C1 segment of cervical spinal cord (tissue), 14 donors: Measurements from ENCODE around the gene P2RY2.
"Not testable (repeated sequence)": the region's sequence is repeated elsewhere in the genome, so short reads cannot be mapped to it uniquely, and the experiment has no call there.

Source experiments
- DNase-seq, 14 donors: peaks; one replicate each; lab custom pipeline; 2025; lab: John Stamatoyannopoulos, UW

P2RY2 gene

GRCh38 chr11:73187854-73188253 is 30.2 kb upstream of the P2RY2 start:
- DNase-seq = no peak

- DNase-seq = no peak
These were observed 29.8 kb upstream of the P2RY2 start for GRCh38 chr11:73188301-73188700.

DNA sequence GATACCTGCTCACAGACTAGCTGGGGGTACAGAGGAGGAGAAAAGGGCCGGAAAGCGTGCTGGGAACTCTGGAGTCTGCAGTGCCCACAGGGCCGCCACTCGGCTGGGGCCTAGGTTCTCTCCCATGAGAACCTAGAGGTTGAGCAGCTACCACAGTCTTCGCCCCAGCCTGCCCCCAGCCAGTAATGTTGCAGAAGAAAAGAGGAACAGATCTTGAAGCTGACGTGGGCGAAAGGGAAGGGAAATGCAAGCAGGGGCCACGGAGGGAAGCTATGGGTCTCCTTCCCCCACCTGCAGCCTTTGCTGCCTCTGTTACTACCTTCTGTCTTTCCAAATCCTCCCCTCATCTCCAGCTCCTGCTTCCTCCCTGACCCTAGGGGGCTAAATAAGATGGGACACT is 28.8 kb upstream of the P2RY2 start:
- peak in 5 of 14 donors; percentile 13 to 39 (median 35) for DNase-seq

DNA sequence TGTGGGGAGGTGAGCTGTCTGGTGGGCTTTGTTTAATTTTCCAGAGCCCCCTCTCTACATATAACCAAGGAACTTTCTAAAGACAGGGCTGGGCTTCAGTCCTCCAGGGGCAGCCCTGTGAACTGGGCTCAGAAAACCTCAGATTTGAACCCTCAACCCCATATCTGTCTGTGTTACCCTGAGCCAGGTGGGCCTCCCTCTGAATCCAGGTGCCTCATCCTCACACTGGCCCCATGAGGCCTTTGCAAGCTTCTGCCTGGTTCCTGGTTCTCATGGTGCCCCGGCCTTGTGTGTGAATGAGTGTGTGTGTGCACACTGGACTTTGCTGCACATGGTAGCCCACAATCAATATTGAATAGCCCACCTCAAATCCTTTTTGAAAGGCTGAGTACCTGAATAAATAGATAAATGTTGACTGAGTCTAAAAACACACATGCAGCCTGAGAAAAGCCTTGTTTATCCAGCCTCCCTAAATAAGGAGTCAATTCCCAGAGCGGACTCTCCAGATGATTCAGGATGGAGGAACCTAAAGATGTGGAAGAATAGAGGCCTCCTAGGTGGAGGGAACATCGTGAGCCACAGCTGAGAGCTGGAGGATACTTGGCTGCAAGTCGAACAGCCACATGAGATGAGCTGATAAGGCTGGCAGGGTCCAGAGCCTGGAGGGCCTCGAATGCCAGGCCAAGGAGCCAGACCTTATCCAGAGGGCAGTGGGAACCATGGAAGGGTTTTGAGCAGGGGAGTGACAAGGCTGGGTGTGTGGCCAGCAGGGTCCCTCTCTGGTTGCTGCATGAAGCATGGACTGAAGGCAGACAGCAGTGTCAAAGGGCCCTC is 28.1 kb upstream of the P2RY2 start:
- no peak for DNase-seq

- DNase-seq = no peak
These were observed 27.6 kb upstream of the P2RY2 start for GRCh38 chr11:73190557-73190885.

DNA sequence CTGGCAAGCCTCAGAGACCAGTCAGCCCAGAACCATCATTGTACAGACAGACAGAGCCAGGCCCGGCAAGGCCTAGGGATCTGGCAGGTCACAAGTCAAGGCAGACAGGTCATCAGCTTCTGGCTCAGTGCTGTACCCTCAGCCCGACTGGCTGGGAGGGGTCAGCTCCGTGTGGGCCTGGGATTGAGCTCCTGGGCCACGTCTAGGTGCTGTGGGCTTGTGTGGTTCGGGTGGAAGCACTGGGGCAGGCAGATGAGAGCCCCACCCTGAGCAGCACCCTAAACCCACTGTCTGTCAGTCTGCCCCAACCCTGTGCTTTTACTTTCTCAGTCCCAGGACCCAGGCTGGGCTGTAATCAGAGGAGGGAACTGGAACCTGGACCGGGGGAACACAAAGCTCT is 26.9 kb upstream of the P2RY2 start:
- DNase-seq = no peak

- no peak for DNase-seq
These were observed 25.8 kb upstream of the P2RY2 start for GRCh38 chr11:73192272-73192671.

GRCh38 chr11:73193251-73194033 is 24.6 kb upstream of the P2RY2 start:
- no peak for DNase-seq

DNA sequence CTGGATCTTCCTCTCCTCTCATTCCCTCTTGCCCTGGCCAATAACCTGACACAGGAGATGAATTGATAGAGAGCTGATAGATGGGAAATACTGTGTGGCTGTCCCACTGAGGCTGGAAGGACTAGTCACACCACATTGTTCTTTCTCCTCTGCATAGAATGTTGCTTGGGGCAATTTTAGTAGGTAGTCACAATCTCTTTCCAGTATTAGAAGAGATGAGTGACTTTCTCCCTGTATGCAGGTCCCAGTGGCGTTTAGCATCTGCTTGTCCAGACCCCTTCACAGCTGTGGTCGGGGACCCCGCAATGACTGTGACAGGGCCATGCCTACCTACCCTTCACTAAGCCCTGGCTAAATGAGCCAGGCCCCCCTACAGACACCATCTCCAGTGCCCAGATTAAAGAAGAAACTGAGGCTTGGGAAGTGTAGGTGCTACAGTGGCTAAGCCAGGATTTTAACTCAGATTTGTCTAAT is 24.0 kb upstream of the P2RY2 start:
- no peak for DNase-seq

DNA sequence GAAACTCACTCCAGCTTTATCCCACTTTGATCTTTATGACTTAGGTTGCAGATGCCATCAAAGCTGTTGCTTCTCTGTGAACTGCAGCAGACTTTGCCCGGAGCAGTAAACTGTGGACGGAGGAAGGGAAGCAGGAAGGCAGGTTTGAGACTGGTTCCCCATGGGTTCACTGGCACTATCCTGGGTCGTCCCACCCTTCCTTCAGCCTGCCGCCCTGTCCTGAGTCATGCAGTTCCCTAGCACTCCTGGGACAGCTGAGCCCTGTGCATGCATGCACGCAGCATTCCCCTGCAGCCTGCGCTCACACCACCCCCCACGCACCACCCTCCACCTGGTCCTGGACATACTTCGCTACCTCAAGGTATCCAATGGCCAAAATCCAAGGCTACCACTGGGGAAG is 23.5 kb upstream of the P2RY2 start:
- no peak for DNase-seq

DNA sequence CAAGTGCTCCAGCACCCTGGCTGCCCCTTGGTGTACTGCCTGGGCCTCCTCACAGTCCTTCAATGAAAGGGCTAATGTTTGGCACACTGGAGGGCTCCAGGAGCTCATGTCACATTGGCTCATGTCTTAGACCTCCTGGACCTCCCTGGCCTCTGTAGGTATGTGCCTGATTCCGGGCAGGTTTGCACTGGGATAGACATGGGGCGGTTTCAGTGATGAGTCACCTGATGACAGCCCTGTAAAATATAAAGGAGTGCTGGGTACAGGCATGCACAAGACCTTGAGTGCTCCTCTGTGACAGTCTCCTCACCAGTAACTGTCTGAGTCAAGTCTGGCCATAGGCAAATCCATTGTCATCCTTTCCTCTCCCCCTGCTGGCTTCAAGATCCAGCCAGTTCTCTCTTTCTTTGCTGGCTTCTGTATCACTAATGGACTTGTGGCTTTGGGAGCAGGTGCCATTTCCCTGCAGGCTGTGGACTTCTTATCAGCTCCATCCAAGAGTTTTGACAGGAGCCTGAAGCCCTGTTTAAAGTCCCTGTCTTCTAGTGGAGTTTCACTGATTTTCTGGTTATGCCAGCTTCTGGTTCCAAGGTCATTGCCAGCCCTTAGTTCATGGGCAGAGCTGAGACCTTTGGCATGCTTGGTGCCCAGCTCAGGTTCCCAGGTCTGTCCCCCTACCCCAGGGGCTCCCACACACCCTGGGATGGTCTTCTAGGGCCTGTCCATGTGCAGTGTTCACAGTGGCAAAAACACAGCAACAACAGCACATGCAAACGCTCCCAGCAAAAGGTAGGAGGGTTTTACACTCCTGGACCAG is 22.7 kb upstream of the P2RY2 start:
- DNase-seq = no peak

GRCh38 chr11:73196576-73196975 is 21.5 kb upstream of the P2RY2 start:
- DNase-seq = no peak

DNA sequence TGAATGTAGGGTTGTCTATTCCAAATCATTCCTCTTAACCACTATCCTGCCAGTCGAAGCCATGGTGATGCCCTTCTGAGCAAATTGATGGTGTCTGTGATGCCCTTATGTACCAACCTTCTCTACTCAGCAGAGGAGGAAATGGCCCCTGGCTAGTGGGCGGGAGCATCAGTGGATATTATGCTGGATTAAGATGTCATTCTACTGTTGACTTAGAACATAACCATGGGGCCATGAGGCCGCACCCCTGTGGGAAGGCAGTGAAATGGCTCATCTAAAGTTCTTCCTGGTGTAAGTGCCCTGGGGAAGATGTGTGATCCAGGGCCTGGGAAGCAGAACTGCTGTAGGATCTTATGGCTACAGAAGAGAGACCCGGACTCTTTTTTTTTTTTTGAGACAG is 20.7 kb upstream of the P2RY2 start:
- DNase-seq = no peak

DNA sequence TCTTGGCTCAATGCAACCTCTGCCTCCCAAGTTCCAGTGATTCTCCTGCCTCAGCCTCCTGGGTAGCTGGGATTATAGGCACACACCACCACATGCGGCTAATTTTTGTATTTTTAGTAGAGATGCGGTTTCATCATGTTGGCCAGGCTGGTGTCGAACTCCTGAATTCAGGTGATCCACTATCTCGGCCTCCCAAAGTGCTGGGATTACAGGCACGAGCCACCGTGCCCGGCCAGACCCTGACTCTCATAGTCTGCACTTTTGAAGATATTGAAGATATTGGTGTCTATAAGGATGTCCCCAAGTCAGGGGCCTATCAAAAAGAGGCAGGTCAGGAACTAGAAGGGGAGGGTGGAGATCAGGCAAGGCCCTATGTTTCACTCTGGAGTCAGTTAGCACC is 20.3 kb upstream of the P2RY2 start:
- not testable (repeated sequence) for DNase-seq

- no peak for DNase-seq
These were observed 19.4 kb upstream of the P2RY2 start for GRCh38 chr11:73198677-73199076.

- DNase-seq = no peak
These were observed 18.6 kb upstream of the P2RY2 start for GRCh38 chr11:73199446-73199845.

DNA sequence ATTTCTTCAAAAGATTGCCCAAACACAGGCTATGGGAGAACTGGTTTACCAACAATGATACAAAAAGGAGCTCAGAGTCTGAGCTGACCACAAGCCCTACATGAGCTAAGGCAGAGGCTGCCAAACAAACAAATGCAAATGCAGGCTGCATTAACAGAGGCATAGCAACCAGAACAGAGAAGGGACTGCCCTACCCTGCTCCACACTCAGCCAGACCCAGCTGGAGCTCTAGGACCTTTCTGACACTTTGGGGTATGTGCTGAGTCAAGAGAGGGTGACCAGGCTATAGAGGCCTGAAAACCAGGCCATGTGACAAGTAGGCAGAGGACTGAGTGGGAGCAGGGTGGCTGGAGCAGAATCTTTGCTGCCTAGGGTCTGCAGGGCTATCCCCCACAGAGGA is 17.8 kb upstream of the P2RY2 start:
- no peak for DNase-seq

DNA sequence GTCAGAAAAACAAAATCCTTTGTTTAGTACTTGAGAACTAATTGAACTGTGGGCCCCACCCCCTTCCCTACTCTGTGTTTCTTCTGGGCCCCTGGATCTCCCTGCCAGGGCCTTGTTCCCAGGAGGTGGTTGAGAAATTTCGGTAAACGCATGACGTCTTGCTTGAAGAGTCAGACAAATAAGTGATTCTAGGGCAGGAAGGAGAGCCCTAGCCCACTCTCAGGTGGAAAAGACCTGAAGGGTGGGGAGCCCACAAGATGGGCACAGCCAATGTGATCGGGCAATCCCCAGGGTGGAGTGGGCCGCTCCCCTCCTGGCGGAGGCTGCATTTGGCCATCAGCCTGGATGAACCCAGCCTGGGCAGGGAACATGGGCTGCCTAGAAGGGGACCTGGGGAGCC is 16.8 kb upstream of the P2RY2 start:
- peak in 3 of 14 donors; percentile 9 to 37 (median 19) for DNase-seq

GRCh38 chr11:73201888-73202780 is 15.9 kb upstream of the P2RY2 start:
- DNase-seq = no peak

DNA sequence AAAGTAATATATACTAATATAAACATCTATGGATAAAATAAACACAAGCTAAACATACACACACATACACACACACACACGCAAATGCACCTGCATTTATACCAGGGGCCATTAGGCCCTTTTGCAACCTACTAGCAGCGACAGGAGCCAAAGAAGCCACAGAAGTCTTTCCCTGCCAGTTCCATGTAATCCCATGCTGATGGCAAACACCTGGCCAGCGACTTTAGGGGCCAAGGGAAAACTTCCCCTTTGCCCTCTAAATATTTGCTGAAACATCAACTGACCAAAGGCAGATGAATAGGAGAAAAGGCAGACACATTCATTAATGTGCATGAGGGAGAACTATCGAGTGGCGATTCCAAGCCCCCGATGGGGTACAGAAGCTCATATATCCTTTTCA is 14.8 kb upstream of the P2RY2 start:
- DNase-seq = no peak

GRCh38 chr11:73203790-73204189 is 14.3 kb upstream of the P2RY2 start:
- DNase-seq = no peak
